ACHN (cell line): Measurements from ENCODE around the gene TPRG1.

ENCODE experiments used
- DNase-seq: peaks from one replicate; pipeline ENCODE4 v3.0.0-alpha.2; 2015
- in situ Hi-C: cut with HindIII; loops from 2 replicates; pipeline ENCODE4 v1.10.0; 2017; ENCODE audit warnings: low sequenced_read_pairs, low pct_ligation_motif_present, low pct_unique_long_range_greater_than_20kb

The TPRG1 gene

DNA sequence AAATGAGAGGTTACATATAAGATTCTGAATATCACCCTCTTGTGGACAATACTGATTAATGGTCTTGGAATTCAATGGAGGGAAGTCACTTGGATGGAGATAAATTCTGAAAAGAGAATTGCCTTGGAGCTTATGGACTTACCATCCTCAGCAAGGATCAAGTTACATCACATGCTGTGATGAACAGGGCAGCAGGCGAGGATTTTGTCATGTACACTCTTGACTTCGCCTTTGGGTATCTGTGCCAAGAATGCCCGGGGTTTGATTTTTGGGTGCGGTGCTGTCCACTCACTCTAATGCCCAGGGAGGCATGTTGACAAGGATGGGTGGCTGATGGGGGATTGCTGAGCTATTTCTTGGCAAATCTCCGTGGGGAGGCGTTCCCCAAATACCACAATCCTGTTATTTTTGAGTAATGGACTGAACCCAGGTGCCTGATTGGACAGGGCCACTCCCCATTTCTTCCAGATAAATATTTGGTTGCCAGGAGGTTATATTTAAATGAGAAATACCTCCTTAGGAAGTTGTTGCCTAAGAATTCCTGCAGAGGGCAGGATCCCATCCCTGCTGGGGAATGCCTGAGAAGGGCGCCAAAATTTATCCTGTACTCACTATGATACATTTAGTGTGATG, 96.3 kb downstream of the TPRG1 start:
- in situ Hi-C loops, result no loop called here
- peak; percentile 14 for DNase-seq

DNA sequence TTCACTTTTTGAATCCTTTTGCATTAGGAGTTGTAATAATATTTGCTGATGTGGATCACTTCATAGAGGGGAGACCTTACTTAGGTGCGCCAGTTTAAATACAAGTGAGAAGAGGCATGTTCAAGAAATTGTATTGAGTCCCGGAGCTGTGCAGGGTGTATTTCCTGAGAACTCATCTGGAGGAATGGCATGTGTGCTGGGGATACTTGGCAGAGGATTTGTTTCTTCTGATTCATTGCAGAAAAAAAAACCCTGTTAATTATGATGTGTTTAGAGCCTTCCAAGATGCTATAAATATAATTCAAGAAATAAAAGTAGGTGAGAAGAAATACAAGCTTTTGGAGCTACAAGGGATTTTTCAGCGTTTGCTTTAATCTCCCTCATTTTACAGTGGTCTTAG, 97.6 kb downstream of the TPRG1 start:
- in situ Hi-C loops, result no loop called here

DNA sequence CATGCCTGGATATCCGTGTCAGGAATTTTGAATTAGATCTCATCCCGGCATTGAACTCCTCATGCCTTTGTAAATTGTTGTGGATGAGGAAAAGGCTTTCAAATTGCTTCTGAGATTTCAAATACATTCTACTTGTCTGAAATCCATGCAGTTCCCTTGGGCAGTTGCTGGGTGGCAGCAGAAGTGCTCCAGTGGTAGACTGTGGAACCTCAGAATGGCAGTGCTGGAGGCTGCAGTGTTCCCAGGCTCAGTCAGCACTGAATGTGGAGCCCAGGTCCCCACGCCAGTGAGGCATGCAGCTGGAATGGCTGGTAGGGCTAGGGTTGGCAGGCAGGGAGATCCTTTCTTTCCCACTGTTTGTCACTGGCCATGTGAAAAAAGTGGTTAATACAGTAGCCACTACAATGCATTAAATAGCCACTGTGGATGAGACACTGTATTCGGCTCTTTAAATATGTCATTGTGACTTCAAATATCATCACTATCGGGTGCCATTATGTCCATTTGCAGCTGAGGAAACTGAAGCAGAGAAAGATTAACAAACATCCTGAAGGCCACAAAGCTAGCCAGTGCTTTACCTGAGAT, 98.6 kb downstream of the TPRG1 start:
- peak; percentile 40 for DNase-seq
- in situ Hi-C loops, result no loop called here

More for the DNA sequence above, 97.6 kb downstream of the TPRG1 start:
- DNase-seq, result no peak

GRCh38 chr3:189272500-189273119, 100.8 kb downstream of the TPRG1 start:
- peak; percentile 12 for DNase-seq

DNA sequence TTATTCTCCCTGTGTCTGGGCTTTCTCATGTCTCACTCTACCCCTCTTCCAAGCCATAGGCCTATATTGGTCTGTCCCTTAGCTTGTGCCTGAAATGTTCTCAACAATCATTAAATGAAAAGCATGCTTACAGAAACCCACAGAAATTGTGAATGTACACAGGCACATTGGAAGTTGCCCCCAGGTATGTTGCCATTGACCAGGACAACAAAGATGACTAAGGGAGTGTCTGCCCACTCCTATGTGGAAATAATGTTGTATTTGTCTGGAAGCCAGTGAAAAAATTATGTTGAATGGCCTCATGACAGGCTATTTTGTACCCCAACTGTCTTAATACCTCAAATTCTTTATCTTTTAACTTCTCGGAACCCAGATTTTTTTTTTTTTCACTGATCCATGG, 102.0 kb downstream of the TPRG1 start:
- no peak for DNase-seq
- in situ Hi-C loops, result no loop called here

More at GRCh38 chr3:189272500-189273119, 100.8 kb downstream of the TPRG1 start:
- in situ Hi-C loops, result no loop called here

GRCh38 chr3:189275182-189275581, 103.4 kb downstream of the TPRG1 start:
- no peak for DNase-seq
- in situ Hi-C loops, result no loop called here

DNA sequence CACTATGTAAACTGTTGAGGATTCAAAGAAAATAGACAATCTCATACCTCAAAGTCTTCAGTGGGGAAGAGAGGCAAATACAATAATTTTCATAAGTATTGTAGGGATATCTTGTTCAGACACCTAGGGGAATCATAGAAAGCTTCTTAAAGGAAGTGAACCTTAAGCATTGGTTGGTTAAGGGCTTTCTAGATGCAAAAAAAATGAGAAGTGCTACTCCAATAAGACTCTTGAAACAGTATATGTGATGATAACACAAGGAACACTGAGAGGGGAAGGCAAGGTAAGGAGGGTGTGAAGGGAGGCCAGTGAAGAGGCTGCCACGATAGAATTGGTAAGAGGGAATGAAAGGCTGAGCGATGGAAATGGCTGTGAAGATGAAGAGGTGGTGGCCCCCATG, 104.1 kb downstream of the TPRG1 start:
- in situ Hi-C loops, result no loop called here
- DNase-seq, result no peak

DNA sequence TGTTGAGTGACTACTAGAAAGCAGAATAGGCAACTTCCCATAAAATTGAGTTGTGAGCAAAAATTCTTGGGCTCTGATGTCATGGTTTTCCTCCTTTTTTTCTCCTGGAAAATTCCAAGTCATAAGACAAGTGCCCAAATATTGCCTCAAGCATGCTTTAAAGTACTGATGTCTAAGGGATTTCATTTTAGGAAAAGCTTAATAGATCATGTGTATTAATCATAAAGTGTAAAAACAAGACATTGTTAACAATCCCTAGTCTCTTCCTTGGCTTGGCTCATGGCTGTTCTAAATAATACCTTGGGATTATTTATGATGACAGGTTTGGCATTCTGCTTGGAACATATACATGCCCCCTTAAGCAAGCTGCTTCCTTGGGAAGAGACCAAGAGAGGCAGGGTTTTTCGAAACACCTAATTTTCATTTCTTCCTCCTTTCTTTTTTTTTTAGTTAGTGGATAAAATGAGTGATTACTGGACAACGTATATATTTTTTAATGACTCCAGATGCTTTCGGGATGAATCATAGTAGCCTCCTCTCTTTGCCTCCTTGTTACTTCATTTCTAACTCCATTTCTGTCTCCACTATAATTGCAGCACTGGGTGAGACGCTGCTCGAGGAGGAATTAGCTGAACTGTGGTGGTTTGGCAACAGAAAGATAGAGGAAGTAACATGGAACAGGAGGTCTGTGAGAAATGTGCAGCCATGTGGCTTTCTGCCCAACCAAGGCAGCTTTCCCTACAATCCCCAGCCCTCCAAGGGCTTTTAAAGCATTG, 104.9 kb downstream of the TPRG1 start:
- in situ Hi-C loops, result no loop called here
- no peak for DNase-seq

DNA sequence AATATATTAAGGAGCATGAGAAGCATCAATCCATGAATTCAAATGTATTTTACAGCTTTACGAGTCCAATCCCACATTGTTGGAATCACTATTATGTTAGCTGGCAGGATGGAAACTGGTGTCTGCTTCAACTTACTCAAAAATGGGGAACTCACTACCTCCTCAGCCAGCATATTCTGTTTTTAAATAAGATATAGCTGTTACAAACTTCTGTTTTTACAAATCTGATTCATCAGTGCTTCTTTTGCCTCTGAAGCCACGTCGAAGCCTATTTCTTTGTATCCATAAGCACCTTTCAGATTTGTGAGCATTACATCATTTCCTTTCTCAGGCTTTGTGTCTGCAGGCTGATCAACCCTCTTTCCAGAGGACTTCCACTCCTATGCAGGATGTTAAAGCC, 105.9 kb downstream of the TPRG1 start:
- in situ Hi-C loops, result no loop called here
- DNase-seq, result no peak

GRCh38 chr3:189278221-189278620, 106.5 kb downstream of the TPRG1 start:
- in situ Hi-C loops, result no loop called here
- no peak for DNase-seq

GRCh38 chr3:189282189-189282588, 110.4 kb downstream of the TPRG1 start:
- in situ Hi-C loops, result no loop called here
- DNase-seq, result no peak

- in situ Hi-C loops, result no loop called here
- DNase-seq, result no peak
Measured at GRCh38 chr3:189282741-189283140, 111.0 kb downstream of the TPRG1 start.

DNA sequence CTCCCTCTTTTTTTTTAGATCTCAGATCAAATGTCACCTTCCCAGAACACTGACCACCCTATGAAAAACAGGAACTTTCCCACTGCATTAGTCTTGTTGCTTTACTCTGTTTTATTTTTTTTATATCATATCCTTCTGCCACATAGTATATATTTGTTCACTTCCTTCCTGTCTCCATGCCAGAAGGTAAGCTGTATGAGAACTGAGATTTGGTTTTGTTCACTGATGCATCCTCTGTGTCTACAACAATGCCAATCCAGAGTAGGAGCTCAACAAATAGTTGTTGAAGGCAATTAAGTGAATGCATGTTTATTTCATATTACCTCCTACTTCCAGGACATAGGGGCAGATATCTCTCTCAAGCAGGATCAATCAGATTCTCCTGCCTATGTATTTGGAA, 114.4 kb downstream of the TPRG1 start:
- in situ Hi-C loops, result no loop called here
- DNase-seq, result no peak

GRCh38 chr3:189286916-189287315, 115.1 kb downstream of the TPRG1 start:
- no peak for DNase-seq
- in situ Hi-C loops, result no loop called here

DNA sequence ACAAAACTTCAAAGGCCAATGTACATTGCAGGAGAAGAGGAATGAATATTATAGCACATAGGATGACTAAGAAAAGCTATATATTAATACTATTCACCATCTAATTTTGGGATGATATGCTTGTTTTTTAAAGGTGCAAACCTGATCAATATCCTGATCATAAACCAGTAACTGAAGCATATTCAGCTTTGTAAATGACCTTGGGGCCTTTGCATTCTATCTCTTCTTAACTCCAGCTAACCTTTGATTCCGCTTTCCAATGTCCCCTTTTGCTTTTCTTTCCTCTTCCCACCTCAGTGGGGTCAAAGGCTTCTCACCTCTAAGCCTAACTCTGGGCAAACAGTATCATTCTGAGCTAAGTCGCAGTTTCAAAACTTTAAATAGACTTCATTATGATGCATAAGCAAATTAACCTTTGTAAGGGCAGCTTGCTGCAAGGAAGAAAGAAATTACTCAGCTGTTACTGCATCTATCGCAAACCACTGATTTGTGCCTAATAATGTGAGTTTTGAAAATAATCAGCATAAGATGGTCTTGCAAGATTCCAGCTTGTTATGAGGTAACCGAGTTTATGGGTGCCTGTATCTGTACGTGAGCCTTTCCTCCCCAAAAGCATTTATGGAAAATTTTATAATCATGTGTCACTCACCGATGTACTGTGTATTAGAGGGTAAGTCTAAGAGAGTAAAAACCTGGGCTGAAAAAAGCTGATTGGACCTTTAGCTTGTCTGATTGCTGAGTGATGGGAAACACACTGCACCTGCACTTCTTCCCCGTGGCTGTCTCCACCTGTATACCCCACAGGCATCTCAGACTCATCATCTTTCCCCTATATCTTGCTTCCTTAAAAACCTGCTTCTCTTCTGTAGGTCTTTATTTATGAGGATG, 116.8 kb downstream of the TPRG1 start:
- no peak for DNase-seq
- in situ Hi-C loops, result no loop called here

- no peak for DNase-seq
- in situ Hi-C loops, result no loop called here
Measured at GRCh38 chr3:189289251-189289650, 117.5 kb downstream of the TPRG1 start.

GRCh38 chr3:189292667-189293484, 121.1 kb downstream of the TPRG1 start:
- in situ Hi-C loops, result no loop called here

GRCh38 chr3:189294649-189295048, 122.9 kb downstream of the TPRG1 start:
- in situ Hi-C loops, result no loop called here
- no peak for DNase-seq

More at GRCh38 chr3:189292667-189293484, 121.1 kb downstream of the TPRG1 start:
- no peak for DNase-seq
